GM12872 (cell line): ENCODE measurements around the gene KLK4.

ENCODE experiments used
- CTCF ChIP-seq: IDR thresholded peaks from 3 replicates; pipeline ENCODE4 v1.5.1; 2011; ENCODE audit warnings: low read depth, mild to moderate bottlenecking, low read length, moderate library complexity; ENCODE audit not compliant: insufficient read depth

Gene KLK4

DNA sequence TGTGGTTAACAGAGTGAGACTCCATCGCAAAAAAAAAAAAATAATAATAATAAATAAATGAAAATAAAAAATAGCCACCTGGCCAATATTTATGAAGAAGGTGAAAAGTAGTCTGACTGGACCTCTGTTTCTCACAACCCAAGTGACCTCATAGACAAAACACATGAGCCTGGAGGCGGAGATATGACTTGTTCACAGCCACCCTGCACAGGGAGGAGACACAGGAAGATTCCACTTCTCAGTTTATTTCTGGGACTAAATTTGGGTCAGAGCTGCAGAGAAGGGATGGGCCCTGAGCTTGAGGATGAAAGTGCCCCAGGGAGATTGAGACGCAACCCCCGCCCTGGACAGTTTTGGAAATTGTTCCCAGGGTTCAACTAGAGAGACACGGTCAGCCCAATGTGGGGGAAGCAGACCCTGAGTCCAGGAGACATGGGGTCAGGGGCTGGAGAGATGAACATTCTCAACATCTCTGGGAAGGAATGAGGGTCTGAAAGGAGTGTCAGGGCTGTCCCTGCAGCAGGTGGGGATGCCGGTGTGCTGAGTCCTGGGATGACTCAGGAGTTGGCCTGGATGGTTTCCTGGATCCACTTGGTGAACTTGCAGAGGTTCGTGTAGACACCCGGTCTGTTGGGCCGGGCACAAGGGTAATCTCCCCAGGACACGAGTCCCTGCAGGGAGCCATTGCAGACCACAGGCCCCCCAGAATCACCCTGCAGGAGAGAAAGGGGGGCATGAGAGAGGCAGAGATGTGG, 32.1 kb upstream of the KLK4 start:
- no peak for TF ChIP-seq CTCF

DNA sequence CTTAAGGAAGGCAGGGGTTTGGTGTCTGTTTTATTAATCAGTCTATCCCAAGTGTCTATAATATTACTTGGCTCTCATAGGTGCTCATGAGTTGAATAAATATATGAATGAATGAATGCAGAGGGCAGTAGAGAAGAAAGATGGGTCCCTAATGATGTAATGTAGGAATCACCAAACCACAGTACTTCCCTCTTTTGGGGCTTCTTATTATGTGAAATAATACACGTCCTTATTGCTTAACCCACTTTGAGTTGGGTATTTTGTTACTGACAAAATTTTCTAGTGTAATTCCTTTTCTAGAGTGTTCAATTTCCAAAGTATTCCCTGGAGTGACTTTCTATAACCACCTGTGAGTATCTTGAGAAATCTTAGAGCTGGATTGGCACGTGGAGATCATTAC, 28.4 kb upstream of the KLK4 start:
- TF ChIP-seq CTCF, result no peak

DNA sequence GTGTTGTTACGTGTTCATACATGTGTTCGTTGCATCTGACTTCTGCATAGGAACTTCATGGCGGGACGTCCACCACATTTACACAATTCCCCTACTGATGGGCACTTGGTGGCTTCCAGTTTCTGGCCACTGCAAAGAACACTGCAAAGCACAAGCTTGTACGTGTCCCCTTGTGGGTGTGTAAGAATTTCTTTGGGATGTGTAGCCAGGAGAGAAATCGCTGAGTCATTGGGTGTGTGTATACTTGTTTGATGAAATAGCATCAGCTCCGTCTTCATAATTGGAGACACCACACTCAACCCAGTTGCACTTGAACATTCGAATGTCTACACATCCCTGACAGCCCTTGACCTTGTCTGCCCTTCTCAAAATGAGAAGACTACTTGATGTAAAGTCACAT, 22.4 kb upstream of the KLK4 start:
- no peak for TF ChIP-seq CTCF

DNA sequence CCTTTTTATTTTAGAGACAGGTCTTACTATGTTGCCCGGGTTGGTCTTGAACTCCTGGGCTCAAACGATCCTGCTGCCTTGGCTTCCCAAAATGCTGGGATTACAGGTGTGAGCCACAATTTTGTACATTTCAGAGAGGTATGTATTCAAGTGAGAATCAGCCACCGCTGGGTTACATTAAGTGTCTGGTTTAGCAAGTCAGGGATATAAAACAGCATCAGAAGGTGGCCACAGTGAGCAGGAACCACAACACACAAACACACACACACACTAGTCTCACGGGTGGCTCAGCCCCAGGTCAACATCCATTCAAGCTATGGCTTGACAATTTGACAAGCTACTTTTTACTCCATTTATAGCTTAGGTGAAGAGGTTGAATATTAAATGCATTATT, 21.5 kb upstream of the KLK4 start:
- no peak for TF ChIP-seq CTCF

GRCh38 chr19:50932018-50932689, 21.0 kb upstream of the KLK4 start:
- TF ChIP-seq CTCF, result no peak

DNA sequence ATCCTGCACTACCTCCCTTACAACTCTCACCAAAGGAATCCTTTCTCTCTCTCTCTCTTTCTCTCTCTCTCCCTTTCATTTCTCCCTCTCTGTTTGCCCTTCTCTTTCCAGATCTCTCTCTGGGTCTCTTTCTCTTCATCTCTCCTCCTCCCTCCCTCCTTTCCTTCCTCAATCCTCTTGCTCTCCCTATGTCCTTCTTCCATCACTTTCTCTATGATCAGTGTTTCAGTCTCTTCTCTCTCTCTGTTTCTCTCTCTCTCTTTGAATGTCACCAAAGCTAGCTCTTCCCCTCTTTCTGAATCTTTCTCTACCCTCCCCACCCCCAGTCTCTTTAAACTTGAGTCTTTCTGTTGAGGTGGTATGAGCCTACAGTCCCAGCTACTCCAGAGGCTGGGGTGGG, 19.8 kb upstream of the KLK4 start:
- no peak for TF ChIP-seq CTCF

GRCh38 chr19:50928831-50929230, 17.6 kb upstream of the KLK4 start:
- no peak for TF ChIP-seq CTCF
